Epithelial cell of esophagus (primary cell): ENCODE results near the gene WIZ.
"Not testable (repeated sequence)": the region's sequence is repeated elsewhere in the genome, so short reads cannot be mapped to it uniquely, and the experiment has no call there.

Experiments
- DNase-seq: peaks from one replicate; pipeline ENCODE4 v3.0.0; 2010; ENCODE audit warnings: low read depth
- H3K4me3 ChIP-seq: 2 replicates; pipeline ENCODE4 v1.5.1; 2011; ENCODE audit warnings: mild to moderate bottlenecking, low read length, control low read depth
- CTCF ChIP-seq: IDR thresholded peaks from 2 replicates; pipeline ENCODE4 v1.5.1; 2011; ENCODE audit warnings: low read depth, mild to moderate bottlenecking, low read length, control low read depth, inconsistent platforms; ENCODE audit not compliant: insufficient read depth; ENCODE audit errors: missing control alignments

Gene WIZ

GRCh38 chr19:15419413-15420025 is 30.2 kb downstream of the WIZ start:
- peak overlapping the region; percentile 94 for H3K4me3 ChIP-seq
- TF ChIP-seq CTCF, result no peak
- no peak for DNase-seq

- peak; percentile 72 for TF ChIP-seq CTCF
- DNase-seq, result peak; percentile 100
- H3K4me3 ChIP-seq, result peak within 1 kb of the TSS; percentile 94
Measured at GRCh38 chr19:15418579-15419412, 31.0 kb downstream of the WIZ start, which contains the start of gene AKAP8L. TSS of gene AKAP8L (minus strand) at chr19:15418988. CDS start at chr19:15418923, 65 bp downstream.

GRCh38 chr19:15418231-15418578 is 31.6 kb downstream of the WIZ start:
- no peak for TF ChIP-seq CTCF
- peak; percentile 19 for DNase-seq
- H3K4me3 ChIP-seq, result peak overlapping the region; percentile 94

GRCh38 chr19:15417699-15418098 is 32.1 kb downstream of the WIZ start:
- no peak for TF ChIP-seq CTCF
- peak; percentile 34 for DNase-seq
- peak overlapping the region; percentile 94 for H3K4me3 ChIP-seq

GRCh38 chr19:15412832-15413231 is 36.9 kb downstream of the WIZ start:
- H3K4me3 ChIP-seq, result no peak overlapping the region
- no peak for DNase-seq
- no peak for TF ChIP-seq CTCF

- not testable (repeated sequence) for H3K4me3 ChIP-seq, DNase-seq
Measured at GRCh38 chr19:15411351-15411750, 38.4 kb downstream of the WIZ start.

GRCh38 chr19:15404780-15405211 is 45.0 kb downstream of the WIZ start:
- no peak for DNase-seq
- TF ChIP-seq CTCF, result no peak
- H3K4me3 ChIP-seq, result no peak overlapping the region
